Measurements from ENCODE around the gene PKD2. TPM values are rescaled to one million over a fixed set of nuclear protein-coding genes. Genes with fewer than 3 reads are reported as not detected.

Gene PKD2
- polyA plus RNA-seq, 1 donor from 2014 or later: 54.8 TPM

DNA sequence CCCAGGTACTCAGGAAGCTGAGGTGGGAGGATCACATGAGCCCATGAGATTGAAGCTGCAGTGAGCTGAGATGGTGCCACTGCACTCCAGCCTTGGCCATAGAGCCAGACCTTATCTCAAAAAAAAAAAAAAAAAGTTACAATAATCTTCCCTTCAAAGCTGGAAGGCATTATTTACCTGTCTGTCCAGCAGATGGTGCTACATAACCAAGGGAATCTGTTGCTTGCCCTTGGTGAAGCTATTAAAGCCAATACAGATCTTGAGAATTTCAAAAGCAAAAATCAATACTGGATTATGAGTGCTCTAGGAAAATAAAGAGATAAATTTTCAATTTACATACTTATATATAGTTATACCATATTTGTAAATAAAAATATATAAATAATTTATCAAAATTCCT is 25.9 kb downstream of the PKD2 start:
- Histone ChIP-seq H3K9me3 (ENCODE audit: low read length) (no peaks in the 10 kb centered on the region), H3K27ac (ENCODE audit: low read length) (no peak overlapping the region), H3K4me3 (ENCODE audit: low read length) (no peak overlapping the region), H3K9me2 (ENCODE audit: insufficient read depth, low read length) (no peaks in the 10 kb centered on the region), H3K9ac (ENCODE audit: low read length) (no peak overlapping the region), H3K36me3 (ENCODE audit: insufficient read depth, low read length) (peaks cover 4% of the 10 kb centered on the region), H3K27me3 (ENCODE audit: insufficient read depth, low read depth, low read length) (no peaks in the 10 kb centered on the region), H2AFZ (ENCODE audit: low read depth, low read length) (no peak overlapping the region), H3K79me2 (replicated peaks; ENCODE audit: insufficient read depth, low read length) (no peaks in the 10 kb centered on the region), H3F3A (ENCODE audit: insufficient read depth, low read length, poor library complexity, severe bottlenecking) (no peaks in the 10 kb centered on the region), H4K20me1 (ENCODE audit: insufficient read depth) (no peaks in the 10 kb centered on the region), H3K4me2 (ENCODE audit: low read length) (no peak overlapping the region)
- no peak for TF ChIP-seq TAF1 (IDR thresholded peaks at IDR 0.05; ENCODE audit: low read depth)
- TF ChIP-seq MXI1 (conservative IDR thresholded peaks at IDR 0.05; ENCODE audit: poor library complexity, severe bottlenecking): no peak
- peak; percentile 59 for TF ChIP-seq SMC3 (conservative IDR thresholded peaks at IDR 0.05; ENCODE audit: poor library complexity)
- no peak for TF ChIP-seq REST (IDR thresholded peaks at IDR 0.05; ENCODE audit: borderline replicate concordance)
- no peak for TF ChIP-seq POLR2AphosphoS5 (IDR thresholded peaks at IDR 0.05)
- peak; percentile 67 for TF ChIP-seq CTCF (IDR thresholded peaks at IDR 0.05; ENCODE audit: poor library complexity, severe bottlenecking)
- no peak for TF ChIP-seq EZH2 (IDR thresholded peaks at IDR 0.05; ENCODE audit: borderline replicate concordance, insufficient read depth, low read length, poor library complexity, severe bottlenecking)
- no peak for TF ChIP-seq EP300 (conservative IDR thresholded peaks at IDR 0.05; ENCODE audit: poor library complexity, severe bottlenecking)
- TF ChIP-seq RAD21 (conservative IDR thresholded peaks at IDR 0.05): peak; percentile 60

DNA sequence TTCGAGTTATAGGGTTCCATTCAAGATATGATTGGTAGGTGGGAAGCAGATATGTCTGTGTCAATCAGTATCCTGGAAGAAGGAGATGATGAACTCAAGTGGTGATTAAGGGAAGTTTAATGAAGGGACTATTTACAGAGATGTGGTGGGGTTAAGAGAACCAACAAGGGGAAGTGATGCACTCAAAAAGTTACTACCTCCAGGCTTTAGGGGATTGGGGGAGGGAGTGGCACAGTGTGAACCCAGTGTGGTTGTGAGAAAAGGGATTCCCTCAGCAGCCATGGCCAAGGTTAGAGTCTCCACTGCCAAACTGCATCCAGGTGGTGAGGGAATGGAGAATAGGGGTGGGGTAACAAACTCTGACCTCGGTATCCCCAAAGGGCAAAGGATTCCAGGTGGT is 27.9 kb downstream of the PKD2 start:
- TF ChIP-seq RAD21 (conservative IDR thresholded peaks at IDR 0.05): no peak
- no peak for TF ChIP-seq CTCF (IDR thresholded peaks at IDR 0.05; ENCODE audit: poor library complexity, severe bottlenecking)
- TF ChIP-seq TAF1 (IDR thresholded peaks at IDR 0.05; ENCODE audit: low read depth): no peak
- no peak for TF ChIP-seq MXI1 (conservative IDR thresholded peaks at IDR 0.05; ENCODE audit: poor library complexity, severe bottlenecking)
- no peak for TF ChIP-seq POLR2AphosphoS5 (IDR thresholded peaks at IDR 0.05)
- no peak for TF ChIP-seq EZH2 (IDR thresholded peaks at IDR 0.05; ENCODE audit: borderline replicate concordance, insufficient read depth, low read length, poor library complexity, severe bottlenecking)
- Histone ChIP-seq H3K9me3 (ENCODE audit: low read length) (no peaks in the 10 kb centered on the region), H4K20me1 (ENCODE audit: insufficient read depth) (no peaks in the 10 kb centered on the region), H3K9me2 (ENCODE audit: insufficient read depth, low read length) (no peaks in the 10 kb centered on the region), H2AFZ (ENCODE audit: low read depth, low read length) (no peak overlapping the region), H3K27me3 (ENCODE audit: insufficient read depth, low read depth, low read length) (no peaks in the 10 kb centered on the region), H3K4me2 (ENCODE audit: low read length) (no peak overlapping the region), H3K9ac (ENCODE audit: low read length) (no peak overlapping the region), H3K36me3 (ENCODE audit: insufficient read depth, low read length) (peaks cover 11% of the 10 kb centered on the region), H3K27ac (ENCODE audit: low read length) (no peak overlapping the region), H3K79me2 (replicated peaks; ENCODE audit: insufficient read depth, low read length) (no peaks in the 10 kb centered on the region), H3F3A (ENCODE audit: insufficient read depth, low read length, poor library complexity, severe bottlenecking) (no peaks in the 10 kb centered on the region), H3K4me3 (ENCODE audit: low read length) (no peak overlapping the region)

Measured in neural cell (in vitro differentiated cells).